ENCODE results near the gene PTK7. TPM values are rescaled to one million over a fixed set of nuclear protein-coding genes. Genes with fewer than 3 reads are reported as not detected.
A peak's percentile ranks its signal among the peaks of the same experiment; 100 is the strongest.

PTK7 gene
- total RNA-seq, 4 donors from 2014 or later = 6.8 to 10.8 (median 8.0) TPM

DNA sequence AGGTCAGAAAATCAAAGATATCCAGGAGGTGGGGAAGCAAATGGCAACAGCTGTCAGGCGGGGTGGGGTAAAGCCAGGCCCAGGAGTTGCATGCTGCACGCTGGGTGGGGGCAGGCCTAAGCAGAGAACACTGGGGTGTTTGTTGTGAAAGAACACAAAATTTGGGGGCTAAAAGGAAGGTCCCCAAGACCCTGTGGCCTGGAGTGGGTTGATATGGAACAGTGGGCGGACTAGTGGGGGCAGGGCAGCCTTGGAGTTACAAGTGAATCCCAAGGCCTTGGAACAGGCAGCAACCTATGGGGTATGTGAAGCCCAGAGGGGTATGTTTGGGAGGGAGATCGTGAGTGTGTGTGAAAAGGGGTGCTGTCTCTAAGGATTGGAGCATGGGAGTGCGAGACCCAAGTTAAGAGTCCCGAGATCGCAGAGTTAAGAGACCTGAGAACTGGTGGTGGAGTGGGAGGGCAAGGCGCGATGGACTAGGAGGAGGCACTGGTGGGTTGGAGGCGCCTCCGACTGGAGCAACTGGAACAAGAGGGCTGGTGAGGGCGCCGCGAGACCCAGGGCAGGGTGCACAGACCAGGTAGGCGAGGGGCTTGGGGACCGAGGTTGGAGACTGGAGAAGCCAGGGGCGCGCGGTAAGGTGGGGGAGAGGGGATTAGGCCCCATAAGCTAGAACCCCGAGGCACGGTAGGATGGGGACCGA, 23.1 kb upstream of the PTK7 start:
- Histone ChIP-seq H3K9me3 (no peaks in the 10 kb centered on the region), H3K27ac (replicated peaks in 1 of 4) (peak overlapping the region; percentile 88 to 94 (median 92)), H3K36me3 (peaks cover 4 to 64% (median 53%) of the 10 kb centered on the region in 4 donors), H3K27me3 (no peaks in the 10 kb centered on the region), H3K4me1 (peaks cover 12 to 44% (median 25%) of the 10 kb centered on the region in 4 donors), H3K4me3 (peak overlapping the region; percentile 70 to 75 (median 74))
- intact Hi-C loops (cut with DNase I) = loop anchor here (5.0 kb wide), 1 partner anchor 36 kb away; no protein-coding TSS in a partner anchor
- DNase-seq (ENCODE audit: extremely low spot score) = no peak
- 29% methylated on average over 22 of the region's 22 CpGs for WGBS
- TF ChIP-seq, protein P1, sequence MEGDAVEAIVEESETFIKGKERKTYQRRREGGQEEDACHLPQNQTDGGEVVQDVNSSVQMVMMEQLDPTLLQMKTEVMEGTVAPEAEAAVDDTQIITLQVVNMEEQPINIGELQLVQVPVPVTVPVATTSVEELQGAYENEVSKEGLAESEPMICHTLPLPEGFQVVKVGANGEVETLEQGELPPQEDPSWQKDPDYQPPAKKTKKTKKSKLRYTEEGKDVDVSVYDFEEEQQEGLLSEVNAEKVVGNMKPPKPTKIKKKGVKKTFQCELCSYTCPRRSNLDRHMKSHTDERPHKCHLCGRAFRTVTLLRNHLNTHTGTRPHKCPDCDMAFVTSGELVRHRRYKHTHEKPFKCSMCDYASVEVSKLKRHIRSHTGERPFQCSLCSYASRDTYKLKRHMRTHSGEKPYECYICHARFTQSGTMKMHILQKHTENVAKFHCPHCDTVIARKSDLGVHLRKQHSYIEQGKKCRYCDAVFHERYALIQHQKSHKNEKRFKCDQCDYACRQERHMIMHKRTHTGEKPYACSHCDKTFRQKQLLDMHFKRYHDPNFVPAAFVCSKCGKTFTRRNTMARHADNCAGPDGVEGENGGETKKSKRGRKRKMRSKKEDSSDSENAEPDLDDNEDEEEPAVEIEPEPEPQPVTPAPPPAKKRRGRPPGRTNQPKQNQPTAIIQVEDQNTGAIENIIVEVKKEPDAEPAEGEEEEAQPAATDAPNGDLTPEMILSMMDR (IDR thresholded peaks at IDR 0.05) = no peak
- TF ChIP-seq POLR2AphosphoS5 (IDR thresholded peaks at IDR 0.05) = no peak
- no peak for TF ChIP-seq POLR2A (IDR thresholded peaks at IDR 0.05; ENCODE audit: low read depth)
- TF ChIP-seq EP300 (IDR thresholded peaks at IDR 0.05) = no peak

DNA sequence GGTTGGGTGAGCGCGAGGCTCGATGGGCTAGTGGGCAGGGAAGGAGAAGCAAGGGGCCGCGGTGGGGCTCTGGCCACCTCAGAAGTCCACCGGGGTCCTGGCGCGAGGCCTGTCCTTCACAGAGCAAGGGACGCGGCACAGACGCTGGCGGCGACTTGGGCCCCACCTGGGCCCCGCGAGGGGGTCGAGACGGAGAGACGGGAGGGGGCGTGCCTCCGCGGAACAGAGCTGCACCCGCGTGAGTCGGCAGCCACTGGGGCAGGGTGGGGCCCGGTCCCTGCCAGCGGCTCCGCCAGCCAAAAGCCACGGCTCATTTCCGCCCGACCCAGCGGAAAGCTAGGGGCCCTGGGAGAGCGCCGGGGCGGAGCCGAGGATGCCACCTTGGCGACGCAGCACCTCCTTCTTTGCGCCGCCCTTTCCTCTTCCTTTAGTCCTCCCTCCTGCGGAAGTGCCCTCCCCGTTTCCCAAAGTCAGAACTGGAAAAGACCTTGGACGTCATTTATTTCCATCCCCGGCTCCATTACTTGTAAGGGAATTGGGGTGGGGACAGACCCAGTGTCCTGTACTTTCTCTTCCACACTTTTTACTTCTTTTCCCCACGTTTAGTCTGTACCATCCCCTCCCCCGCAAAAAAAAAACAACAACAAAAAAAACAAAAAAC, 22.4 kb upstream of the PTK7 start, which contains the start of gene CUL7:
TSS of gene CUL7 (minus strand) at position 307 of the 661 bp plus-strand sequence. CDS start 1,063 bp downstream, outside the sequence.
- no peak for TF ChIP-seq EP300 (IDR thresholded peaks at IDR 0.05)
- peak; percentile 18 for TF ChIP-seq POLR2A (IDR thresholded peaks at IDR 0.05; ENCODE audit: low read depth)
- TF ChIP-seq, protein P1 (IDR thresholded peaks at IDR 0.05) = peak in 1 of 3 experiments; percentile 6
- peak; percentile 87 to 92 for TF ChIP-seq POLR2AphosphoS5 (IDR thresholded peaks at IDR 0.05)
- intact Hi-C loops (cut with DNase I) = loop anchor here (5.0 kb wide), 1 partner anchor 36 kb away; no protein-coding TSS in a partner anchor
- WGBS = 5% methylated on average over 18 of the region's 45 CpGs
- H3K4me1 ChIP-seq = peaks cover 19 to 51% (median 32%) of the 10 kb centered on the region in 4 donors
- H3K9me3 ChIP-seq = no peaks in the 10 kb centered on the region
- peak within 1 kb of the TSS; percentile 88 to 94 (median 92) for H3K27ac ChIP-seq (replicated peaks in 1 of 4)
- peaks cover 4 to 59% (median 48%) of the 10 kb centered on the region in 4 donors for H3K36me3 ChIP-seq
- peak within 1 kb of the TSS; percentile 70 to 75 (median 74) for H3K4me3 ChIP-seq
- DNase-seq (ENCODE audit: extremely low spot score) = peak; percentile 96
- H3K27me3 ChIP-seq = no peaks in the 10 kb centered on the region

DNA sequence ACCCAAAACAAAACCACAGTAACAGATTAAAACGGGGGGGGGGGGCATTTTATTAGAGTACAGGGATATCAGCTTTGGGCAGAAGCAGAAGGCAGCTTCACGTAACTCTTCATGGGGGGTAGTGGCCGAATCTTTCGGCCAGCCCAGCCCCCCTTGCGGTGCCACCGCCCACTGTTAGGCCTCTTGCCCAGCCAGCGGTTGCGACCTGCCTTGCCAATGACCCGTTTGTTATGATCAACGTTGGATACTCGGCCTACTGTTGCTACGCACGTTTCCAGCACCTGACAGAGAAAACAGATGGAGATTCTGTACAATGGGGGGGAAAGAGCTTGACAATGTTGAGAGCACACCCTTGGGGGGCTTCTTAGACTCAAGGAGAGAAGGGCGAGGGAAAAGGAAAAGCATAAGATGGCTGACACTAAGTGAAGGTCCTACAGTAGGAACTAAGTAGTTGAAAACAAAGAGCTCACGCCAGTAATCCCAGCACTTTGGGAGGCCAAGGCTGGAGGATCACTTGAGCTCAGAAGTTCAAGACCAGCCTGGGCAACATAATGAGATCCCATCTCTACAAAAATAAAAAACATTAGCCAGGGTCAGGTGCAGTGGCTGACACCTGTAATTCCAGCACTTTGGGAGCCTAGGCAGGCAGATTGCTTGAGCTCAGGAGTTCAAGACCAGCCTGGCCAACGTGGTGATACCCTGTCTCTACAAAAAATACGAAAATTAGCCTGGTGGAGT, 21.7 kb upstream of the PTK7 start:
- intact Hi-C loops (cut with DNase I) = loop anchor here (5.0 kb wide), 1 partner anchor 37 kb away; no protein-coding TSS in a partner anchor
- Histone ChIP-seq H3K36me3 (peaks cover 0 to 52% (median 41%) of the 10 kb centered on the region in 4 donors), H3K9me3 (no peaks in the 10 kb centered on the region), H3K4me3 (peak overlapping the region; percentile 70 to 75 (median 74)), H3K27ac (replicated peaks in 1 of 4) (peak overlapping the region; percentile 88 to 94 (median 92)), H3K27me3 (no peaks in the 10 kb centered on the region), H3K4me1 (peaks cover 20 to 54% (median 33%) of the 10 kb centered on the region in 4 donors)
- no peak for DNase-seq (ENCODE audit: extremely low spot score)
- TF ChIP-seq EP300 (IDR thresholded peaks at IDR 0.05) (no peak), POLR2AphosphoS5 (IDR thresholded peaks at IDR 0.05) (no peak), POLR2A (IDR thresholded peaks at IDR 0.05; ENCODE audit: low read depth) (no peak)
- TF ChIP-seq, protein P1 (IDR thresholded peaks at IDR 0.05) = no peak
- WGBS = 67% methylated on average over 17 of the region's 17 CpGs

DNA sequence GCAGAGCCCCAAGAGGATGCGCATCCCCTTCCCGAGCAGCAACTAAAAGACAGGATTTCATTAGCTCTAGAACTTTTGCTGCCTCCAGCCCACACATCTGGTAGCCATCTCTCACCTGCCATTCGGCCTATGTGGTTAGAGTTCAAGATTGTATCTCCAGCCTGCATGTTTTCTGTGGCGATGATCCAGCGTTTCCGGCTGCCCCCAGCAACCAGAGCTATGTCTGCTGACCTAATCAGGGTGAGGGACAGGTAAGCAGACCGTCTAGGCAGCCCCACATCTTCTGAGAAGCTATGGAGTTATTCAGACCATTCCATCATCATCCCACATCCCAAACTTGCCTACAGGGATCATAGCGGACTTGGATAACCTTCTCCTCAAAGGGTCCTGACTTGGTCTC, 20.1 kb upstream of the PTK7 start:
- Histone ChIP-seq H3K27ac (replicated peaks in 1 of 4) (no peak overlapping the region), H3K9me3 (no peaks in the 10 kb centered on the region), H3K27me3 (no peaks in the 10 kb centered on the region), H3K4me1 (peaks cover 30 to 67% (median 46%) of the 10 kb centered on the region in 4 donors), H3K36me3 (peaks cover 0 to 40% (median 30%) of the 10 kb centered on the region in 4 donors), H3K4me3 (no peak overlapping the region)
- 81% methylated on average over 8 of the region's 8 CpGs for WGBS
- no peak for DNase-seq (ENCODE audit: extremely low spot score)
- intact Hi-C loops (cut with DNase I) = no loop called here
- TF ChIP-seq POLR2A (IDR thresholded peaks at IDR 0.05; ENCODE audit: low read depth) (no peak), POLR2AphosphoS5 (IDR thresholded peaks at IDR 0.05) (no peak)
- TF ChIP-seq, protein P1 (IDR thresholded peaks at IDR 0.05) = no peak
